Common myeloid progenitor, CD34-positive (primary cell): ENCODE data around the gene NYAP1.

Source experiments
- CTCF ChIA-PET: fragments of 350-600 bp; sonication (Branson Sonifier 250); formaldehyde crosslinking; loops from one replicate; lab custom pipeline; 2021; ENCODE audit warnings: antibody characterized with exemption; lab: Charles Lee
- POLR2A ChIA-PET: fragments of 350-600 bp; sonication (Branson Sonifier 250); formaldehyde crosslinking; loops from one replicate; lab custom pipeline; 2021; ENCODE audit warnings: antibody characterized with exemption; lab: Charles Lee
- DNase-seq, 3 donors: peaks; one replicate each; pipeline versions ENCODE4 v3.0.0 to v3.0.0-alpha.2; 2013
- H3K27ac ChIP-seq, 2 experiments: 1 replicate in 1 of 2; 2 replicates in 1 of 2; pipeline ENCODE4 v1.7.0; 2013; ENCODE audit warnings: inconsistent platforms in 2 of 2, low read length in 2 of 2, mild to moderate bottlenecking in 2 of 2, low read depth in 1 of 2, moderate library complexity in 1 of 2; ENCODE audit not compliant: severe bottlenecking in 2 of 2, insufficient read depth in 1 of 2, poor library complexity in 1 of 2
- H3K27me3 ChIP-seq, 5 experiments: replicated peaks in 2 of 5; 1 replicate in 3 of 5; 2 replicates in 2 of 5; pipeline versions ENCODE4 v1.6.1 to v1.7.0; 2013; ENCODE audit warnings: low read length in 4 of 5, mild to moderate bottlenecking in 2 of 5, moderate library complexity in 2 of 5, inconsistent platforms in 1 of 5; ENCODE audit not compliant: insufficient read depth in 5 of 5, control insufficient read depth in 4 of 5
- H3K36me3 ChIP-seq, 4 experiments: 1 replicate in 2 of 4; 2 replicates in 2 of 4; pipeline versions ENCODE4 v1.6.1 to v1.7.0; 2013; ENCODE audit warnings: low read length in 3 of 4, control low read depth in 1 of 4, mild to moderate bottlenecking in 1 of 4; ENCODE audit not compliant: control insufficient read depth in 4 of 4, insufficient read depth in 4 of 4
- H3K4me1 ChIP-seq, 4 experiments: 1 replicate in 3 of 4; 2 replicates in 1 of 4; pipeline versions ENCODE4 v1.6.1 to v1.7.1; 2013; ENCODE audit warnings: low read length in 3 of 4, mild to moderate bottlenecking in 3 of 4, control low read depth in 1 of 4, inconsistent platforms in 1 of 4, moderate library complexity in 1 of 4; ENCODE audit not compliant: control insufficient read depth in 4 of 4, insufficient read depth in 4 of 4; ENCODE audit errors: control extremely low read depth in 1 of 4
- H3K4me3 ChIP-seq, 7 experiments: 1 replicate in 4 of 7; 2 replicates in 3 of 7; pipeline versions ENCODE4 v1.5.1 to v1.7.0; 2013; ENCODE audit warnings: mild to moderate bottlenecking in 7 of 7, low read length in 6 of 7, moderate library complexity in 6 of 7, inconsistent platforms in 2 of 7, low read depth in 2 of 7, control low read depth in 1 of 7; ENCODE audit not compliant: insufficient read depth in 4 of 7, control insufficient read depth in 1 of 7; ENCODE audit errors: extremely low read depth in 1 of 7
- H3K9me3 ChIP-seq, 5 experiments: 1 replicate in 4 of 5; 2 replicates in 1 of 5; pipeline versions ENCODE4 v1.6.1 to v1.7.1; 2013; ENCODE audit warnings: low read length in 4 of 5, mild to moderate bottlenecking in 2 of 5, inconsistent platforms in 1 of 5, low read depth in 1 of 5, moderate library complexity in 1 of 5; ENCODE audit not compliant: control insufficient read depth in 4 of 5, insufficient read depth in 2 of 5; ENCODE audit errors: control extremely low read depth in 1 of 5
- WGBS: methylation state at CpG from one replicate; pipeline ENCODE4 v1.1.5; 2013; ENCODE audit not compliant: insufficient coverage; 5-methylcytosine and 5-hydroxymethylcytosine counted together

The NYAP1 gene

DNA sequence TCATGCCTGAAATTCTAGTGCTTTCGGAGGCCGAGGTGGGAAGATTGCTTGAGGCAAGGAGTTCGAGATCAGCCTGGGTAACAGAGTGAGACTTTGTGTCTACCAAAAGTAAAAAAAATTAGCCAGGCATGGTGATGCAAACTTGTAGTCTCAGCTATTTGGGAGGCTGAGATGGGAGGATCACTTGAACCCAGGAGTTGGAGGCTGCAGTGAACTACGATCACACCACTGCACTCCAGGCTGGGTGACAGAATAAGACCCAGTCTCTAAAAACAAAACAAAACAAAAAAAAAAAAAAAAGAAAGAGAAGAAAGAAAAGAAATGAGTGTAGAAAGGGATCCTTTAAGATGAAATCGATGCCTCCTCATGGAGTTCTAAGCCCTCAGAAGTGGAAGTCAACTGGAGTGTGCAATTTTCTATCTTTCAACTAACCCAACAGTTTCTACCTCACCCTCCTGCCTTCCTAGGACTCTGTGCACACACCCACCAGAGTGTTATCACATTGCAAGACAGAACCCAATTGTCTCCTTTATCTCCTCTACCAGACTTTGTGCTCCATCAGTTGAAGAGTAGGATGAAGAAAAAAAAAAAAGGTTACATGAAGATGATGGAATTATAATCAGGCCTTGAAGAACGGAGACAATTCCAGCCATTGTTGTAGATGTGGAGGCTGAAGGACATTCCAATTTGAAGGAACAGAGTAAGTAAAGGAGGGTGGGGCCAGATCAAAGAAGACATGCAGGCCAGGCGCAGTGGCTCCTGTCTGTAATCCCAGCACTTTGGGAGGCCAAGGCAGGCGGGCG is 26.9 kb downstream of the NYAP1 start:
- peak; percentile 9 to 48 (median 14) for DNase-seq
- ChIA-PET CTCF (no interaction called here), POLR2A (no interaction called here)
- Histone ChIP-seq H3K4me1 (peaks cover 0 to 6% (median 0%) of the 10 kb centered on the region in 4 experiments), H3K4me3 (no peak overlapping the region), H3K36me3 (no peaks in the 10 kb centered on the region), H3K9me3 (no peaks in the 10 kb centered on the region), H3K27ac (no peak overlapping the region), H3K27me3 (no peaks in the 10 kb centered on the region)
- 100% methylated on average over 7 of the region's 9 CpGs for WGBS

DNA sequence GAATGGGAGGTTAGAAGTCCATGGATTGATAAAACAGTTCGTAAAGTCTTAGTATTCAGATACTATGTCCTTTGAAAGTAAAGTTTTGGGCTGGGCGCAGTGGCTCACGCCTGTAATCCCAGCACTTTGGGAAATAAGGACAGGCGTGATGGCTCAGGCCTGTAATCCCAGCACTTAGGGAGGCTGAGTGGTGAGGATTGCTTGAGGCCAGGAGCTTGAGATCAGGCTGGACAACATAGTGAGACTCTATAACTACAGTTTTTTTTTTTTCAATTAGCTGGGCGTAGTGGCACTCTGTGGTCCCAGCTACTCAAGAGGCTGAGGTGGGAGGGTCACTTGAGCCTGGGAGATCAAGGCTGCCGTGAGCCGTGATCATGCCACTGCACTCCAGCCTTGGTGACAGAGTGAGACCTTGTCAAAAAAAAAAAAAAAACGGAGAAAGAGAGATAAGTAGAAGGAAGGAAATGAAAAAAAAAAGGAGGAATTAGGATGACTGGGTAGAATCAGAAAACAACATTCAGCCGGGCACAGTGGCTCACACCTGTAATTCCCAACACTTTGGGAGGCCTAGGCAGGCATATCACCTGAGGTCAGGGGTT is 29.6 kb downstream of the NYAP1 start:
- ChIA-PET POLR2A (no interaction called here), CTCF (interaction anchor here (0.8 kb wide), 1 partner anchor 46 kb away, joined by 3 read pairs; no protein-coding TSS in a partner anchor)
- no peak overlapping the region for H3K4me3 ChIP-seq
- no peaks in the 10 kb centered on the region for H3K27me3 ChIP-seq
- H3K36me3 ChIP-seq = no peaks in the 10 kb centered on the region
- 78% methylated on average over 8 of the region's 9 CpGs for WGBS
- DNase-seq = peak in 1 of 3 donors; percentile 17
- H3K4me1 ChIP-seq = peaks cover 0 to 6% (median 0%) of the 10 kb centered on the region in 4 experiments
- no peak overlapping the region for H3K27ac ChIP-seq
- no peaks in the 10 kb centered on the region for H3K9me3 ChIP-seq

DNA sequence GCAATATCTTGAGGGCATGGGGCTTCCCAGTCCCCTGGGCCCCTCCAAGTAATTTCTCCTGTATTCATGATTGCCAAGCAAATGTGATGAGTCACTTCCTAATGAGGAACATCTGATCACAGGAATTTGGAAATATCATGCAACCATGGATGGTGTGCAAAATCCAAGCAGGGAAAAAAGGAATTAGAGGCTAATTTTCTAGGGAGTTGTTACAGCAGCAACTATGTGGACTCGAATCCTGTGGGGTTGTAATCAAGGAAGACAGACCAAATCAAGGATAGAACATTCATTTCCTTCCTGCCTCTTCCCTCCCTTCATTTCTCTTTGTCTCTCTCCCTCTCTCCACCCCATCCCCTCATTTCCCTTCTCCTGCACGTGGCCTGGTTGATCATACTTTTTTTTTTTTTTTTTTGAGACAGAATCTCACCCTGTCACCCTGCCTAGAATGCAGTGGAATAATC is 31.4 kb downstream of the NYAP1 start:
- ChIA-PET CTCF (no interaction called here), POLR2A (interaction anchor here (0.7 kb wide), 1 partner anchor 58 kb away, joined by 6 read pairs; no protein-coding TSS in a partner anchor)
- Histone ChIP-seq H3K9me3 (no peaks in the 10 kb centered on the region), H3K4me1 (peaks cover 0 to 6% (median 0%) of the 10 kb centered on the region in 4 experiments), H3K4me3 (no peak overlapping the region), H3K27me3 (no peaks in the 10 kb centered on the region), H3K36me3 (no peaks in the 10 kb centered on the region), H3K27ac (no peak overlapping the region)
- no peak for DNase-seq
- WGBS = 14% methylated on average over 1 of the region's 2 CpGs

- no peak overlapping the region for H3K4me3 ChIP-seq
- H3K27me3 ChIP-seq = no peaks in the 10 kb centered on the region
- POLR2A ChIA-PET = interaction anchor here (0.6 kb wide), 1 partner anchor 698 kb away, joined by 3 read pairs; no protein-coding TSS in a partner anchor
- H3K4me1 ChIP-seq = peaks cover 0 to 6% (median 0%) of the 10 kb centered on the region in 4 experiments
- DNase-seq = peak in 2 of 3 donors; percentile 58 to 60
- no peaks in the 10 kb centered on the region for H3K9me3 ChIP-seq
- no peak overlapping the region for H3K27ac ChIP-seq
- CTCF ChIA-PET = interaction anchor here (0.8 to 1.2 kb wide), 4 partner anchors 10 to 43 kb away, joined by 3 to 4 read pairs (median 3); no protein-coding TSS in a partner anchor
- WGBS = 60% methylated on average over 2 of the region's 4 CpGs
- no peaks in the 10 kb centered on the region for H3K36me3 ChIP-seq
These were observed 32.5 kb downstream of the NYAP1 start for GRCh38 chr7:100516135-100516812.

DNA sequence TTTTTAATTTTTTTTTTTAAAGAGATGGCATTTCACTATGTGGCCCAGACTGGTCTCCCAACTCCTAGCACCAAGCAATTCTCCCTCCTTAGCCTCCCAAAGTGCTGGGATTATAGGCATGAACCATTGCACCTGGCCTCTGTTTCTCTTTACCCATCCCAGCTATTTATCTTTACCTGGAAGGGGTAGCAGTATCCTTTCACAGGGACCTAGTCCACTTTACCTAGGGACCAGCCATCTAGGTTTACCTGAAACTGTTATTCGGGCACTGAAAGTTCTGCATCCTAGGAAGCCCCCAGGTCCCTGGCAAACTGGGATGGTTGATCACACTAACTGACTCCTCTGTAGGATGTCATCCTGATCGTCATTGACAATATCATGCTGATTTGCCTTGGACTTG is 33.6 kb downstream of the NYAP1 start:
- 100% methylated on average over 2 of the region's 2 CpGs for WGBS
- DNase-seq = no peak
- ChIA-PET CTCF (interaction anchor here (0.8 to 1.1 kb wide), 2 partner anchors 25 to 39 kb away, joined by 3 read pairs; no protein-coding TSS in a partner anchor), POLR2A (no interaction called here)
- Histone ChIP-seq H3K9me3 (no peaks in the 10 kb centered on the region), H3K4me1 (peaks cover 0 to 6% (median 0%) of the 10 kb centered on the region in 4 experiments), H3K27me3 (no peaks in the 10 kb centered on the region), H3K36me3 (no peaks in the 10 kb centered on the region), H3K27ac (no peak overlapping the region), H3K4me3 (no peak overlapping the region)

GRCh38 chr7:100519580-100519979 is 35.9 kb downstream of the NYAP1 start:
- POLR2A ChIA-PET = interaction anchor here (1.0 kb wide), 1 partner anchor 16 kb away, joined by 3 read pairs; no protein-coding TSS in a partner anchor
- 93% methylated on average over 2 of the region's 6 CpGs for WGBS

More at GRCh38 chr7:100519580-100519979, 35.9 kb downstream of the NYAP1 start:
- H3K36me3 ChIP-seq = no peaks in the 10 kb centered on the region
- H3K27ac ChIP-seq = no peak overlapping the region
- no peak for DNase-seq
- H3K27me3 ChIP-seq = no peaks in the 10 kb centered on the region
- H3K4me3 ChIP-seq = no peak overlapping the region
- CTCF ChIA-PET = interaction anchor here (0.5 to 1.5 kb wide), 4 partner anchors 16 to 301 kb away, joined by 3 read pairs; no protein-coding TSS in a partner anchor
- H3K9me3 ChIP-seq = no peaks in the 10 kb centered on the region
- H3K4me1 ChIP-seq = peaks cover 0 to 3% (median 0%) of the 10 kb centered on the region in 4 experiments
